Neural progenitor cell (in vitro differentiated cells): ENCODE measurements around the gene PDE7B. TPM values are rescaled to one million over a fixed set of nuclear protein-coding genes. Genes with fewer than 3 reads are reported as not detected.

ENCODE experiments used
- DNase-seq: peaks from one replicate; pipeline ENCODE4 v3.0.0-alpha.2; 2016; ENCODE audit warnings: low spot score
- H2AFZ ChIP-seq: fragments of 200-600 bp; sonication (generic); replicated peaks from 2 replicates; pipeline ENCODE4 v1.6.1; 2016; ENCODE audit warnings: antibody characterized with exemption
- H3F3A ChIP-seq: fragments of 200-600 bp; sonication (generic); 2 replicates; pipeline ENCODE4 v1.6.1; 2016; ENCODE audit warnings: antibody characterized with exemption, low read depth
- H3K27ac ChIP-seq: fragments of 200-600 bp; sonication (generic); 2 replicates; pipeline ENCODE4 v1.5.1; 2016; ENCODE audit warnings: mild to moderate bottlenecking
- H3K27me3 ChIP-seq: fragments of 200-600 bp; sonication (generic); 2 replicates; pipeline ENCODE4 v1.6.1; 2016; ENCODE audit warnings: mild to moderate bottlenecking, moderate library complexity
- H3K36me3 ChIP-seq: fragments of 200-600 bp; sonication (generic); 2 replicates; pipeline ENCODE4 v1.5.1; 2016
- H3K4me1 ChIP-seq: fragments of 200-600 bp; sonication (generic); 2 replicates; pipeline ENCODE4 v1.6.1; 2016; ENCODE audit warnings: mixed run types
- H3K4me2 ChIP-seq: fragments of 200-600 bp; sonication (generic); 2 replicates; pipeline ENCODE4 v1.6.1; 2016
- H3K4me3 ChIP-seq: fragments of 200-600 bp; sonication (generic); 2 replicates; pipeline ENCODE4 v1.5.1; 2016
- H3K79me2 ChIP-seq: fragments of 200-600 bp; sonication (generic); 2 replicates; pipeline ENCODE4 v1.6.1; 2016; ENCODE audit warnings: low read depth
- H3K9ac ChIP-seq: fragments of 200-600 bp; sonication (generic); 2 replicates; pipeline ENCODE4 v1.6.1; 2016
- H3K9me3 ChIP-seq: fragments of 200-600 bp; sonication (generic); 2 replicates; pipeline ENCODE4 v1.5.1; 2016; ENCODE audit warnings: low read depth
- H4K20me1 ChIP-seq: fragments of 200-600 bp; sonication (generic); 2 replicates; pipeline ENCODE4 v1.6.1; 2016; ENCODE audit warnings: low read depth
- H3K27ac Mint-ChIP-seq: 3 replicates; pipeline ENCODE4 v1.8.0; 2021; ENCODE audit warnings: mixed read lengths
- H3K27me3 Mint-ChIP-seq: 2 replicates; pipeline ENCODE4 v1.8.0; 2022; ENCODE audit warnings: low read depth, mild to moderate bottlenecking, inconsistent platforms, moderate library complexity, mixed read lengths; ENCODE audit not compliant: insufficient read depth
- H3K36me3 Mint-ChIP-seq: 3 replicates; pipeline ENCODE4 v1.8.0; 2021; ENCODE audit warnings: mixed read lengths
- H3K4me1 Mint-ChIP-seq: 3 replicates; pipeline ENCODE4 v1.8.0; 2021; ENCODE audit warnings: mixed read lengths
- H3K4me3 Mint-ChIP-seq: 3 replicates; pipeline ENCODE4 v1.8.0; 2021; ENCODE audit warnings: mild to moderate bottlenecking, moderate library complexity, mixed read lengths
- H3K9me3 Mint-ChIP-seq: 3 replicates; pipeline ENCODE4 v1.8.0; 2020; ENCODE audit warnings: mixed read lengths
- EZH2 ChIP-seq: fragments of 200-600 bp; sonication (generic); IDR thresholded peaks from 2 replicates; pipeline ENCODE4 v1.6.1; 2017; ENCODE audit warnings: antibody characterized with exemption, mild to moderate bottlenecking, moderate library complexity
- EZH2phosphoT487 ChIP-seq: fragments of 200-600 bp; sonication (generic); IDR thresholded peaks from 2 replicates; pipeline ENCODE4 v1.6.1; 2017; ENCODE audit warnings: antibody characterized with exemption
- total RNA-seq: library from RNA; depleted of rRNA; stranded (reverse); fragments of >200 nt; gene quantifications from 2 replicates; pipeline ENCODE4 v1.2.3, GENCODE V29; 2015; ENCODE audit warnings: low replicate concordance
- TF ChIP-seq, protein P1 (sequence below): fragments of 200-600 bp; sonication (generic); IDR thresholded peaks from 2 replicates; pipeline ENCODE4 v1.5.1; 2017; ENCODE audit warnings: antibody characterized with exemption, mild to moderate bottlenecking

Gene PDE7B
- total RNA-seq, 1 donor from 2014 or later: 0.04 TPM

DNA sequence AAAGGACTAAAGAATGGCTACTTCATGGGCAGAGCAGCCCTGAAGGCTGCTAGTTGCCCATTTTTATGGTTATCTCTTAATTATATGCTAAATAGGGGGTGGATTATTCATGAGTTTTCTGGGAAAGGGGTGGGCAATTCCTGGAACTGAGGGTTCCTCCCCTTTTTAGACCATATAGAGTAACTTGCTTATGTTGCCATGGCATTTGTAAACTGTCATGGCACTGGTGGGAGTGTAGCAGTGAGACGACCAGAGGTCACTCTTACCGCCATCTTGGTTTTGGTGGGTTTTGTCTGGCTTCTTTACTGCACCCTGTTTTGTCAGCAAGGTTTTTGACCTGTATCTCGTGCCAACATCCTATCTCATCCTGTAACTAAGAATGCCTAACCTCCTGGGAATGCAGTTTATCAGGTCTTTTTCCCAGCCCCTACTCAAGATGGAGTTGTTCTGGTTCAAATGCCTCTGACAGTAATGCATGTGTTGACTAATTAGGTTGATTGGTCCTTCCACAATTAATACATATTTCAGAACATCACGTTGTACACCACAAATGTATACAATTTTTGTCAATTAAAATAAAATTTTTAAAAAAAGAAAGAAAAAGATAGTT, 139.5 kb downstream of the PDE7B start:
- Histone ChIP-seq H2AFZ (no peak overlapping the region), H3F3A (no peaks in the 10 kb centered on the region), H3K79me2 (no peaks in the 10 kb centered on the region), H3K4me2 (no peak overlapping the region), H3K4me1 (no peaks in the 10 kb centered on the region), H3K4me3 (no peak overlapping the region), H3K27ac (no peak overlapping the region), H4K20me1 (no peaks in the 10 kb centered on the region), H3K9ac (no peak overlapping the region), H3K9me3 (no peaks in the 10 kb centered on the region), H3K27me3 (no peaks in the 10 kb centered on the region), H3K36me3 (no peaks in the 10 kb centered on the region)
- no peaks in the 10 kb centered on the region for H3K36me3 Mint-ChIP-seq
- H3K27me3 Mint-ChIP-seq: no peaks in the 10 kb centered on the region
- no peak overlapping the region for H3K4me3 Mint-ChIP-seq
- DNase-seq: no peak
- no peak for TF ChIP-seq EZH2
- TF ChIP-seq, protein P1, sequence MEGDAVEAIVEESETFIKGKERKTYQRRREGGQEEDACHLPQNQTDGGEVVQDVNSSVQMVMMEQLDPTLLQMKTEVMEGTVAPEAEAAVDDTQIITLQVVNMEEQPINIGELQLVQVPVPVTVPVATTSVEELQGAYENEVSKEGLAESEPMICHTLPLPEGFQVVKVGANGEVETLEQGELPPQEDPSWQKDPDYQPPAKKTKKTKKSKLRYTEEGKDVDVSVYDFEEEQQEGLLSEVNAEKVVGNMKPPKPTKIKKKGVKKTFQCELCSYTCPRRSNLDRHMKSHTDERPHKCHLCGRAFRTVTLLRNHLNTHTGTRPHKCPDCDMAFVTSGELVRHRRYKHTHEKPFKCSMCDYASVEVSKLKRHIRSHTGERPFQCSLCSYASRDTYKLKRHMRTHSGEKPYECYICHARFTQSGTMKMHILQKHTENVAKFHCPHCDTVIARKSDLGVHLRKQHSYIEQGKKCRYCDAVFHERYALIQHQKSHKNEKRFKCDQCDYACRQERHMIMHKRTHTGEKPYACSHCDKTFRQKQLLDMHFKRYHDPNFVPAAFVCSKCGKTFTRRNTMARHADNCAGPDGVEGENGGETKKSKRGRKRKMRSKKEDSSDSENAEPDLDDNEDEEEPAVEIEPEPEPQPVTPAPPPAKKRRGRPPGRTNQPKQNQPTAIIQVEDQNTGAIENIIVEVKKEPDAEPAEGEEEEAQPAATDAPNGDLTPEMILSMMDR: no peak
- TF ChIP-seq EZH2phosphoT487: no peak
- H3K27ac Mint-ChIP-seq: no peak overlapping the region
- no peaks in the 10 kb centered on the region for H3K9me3 Mint-ChIP-seq
- H3K4me1 Mint-ChIP-seq: no peaks in the 10 kb centered on the region

DNA sequence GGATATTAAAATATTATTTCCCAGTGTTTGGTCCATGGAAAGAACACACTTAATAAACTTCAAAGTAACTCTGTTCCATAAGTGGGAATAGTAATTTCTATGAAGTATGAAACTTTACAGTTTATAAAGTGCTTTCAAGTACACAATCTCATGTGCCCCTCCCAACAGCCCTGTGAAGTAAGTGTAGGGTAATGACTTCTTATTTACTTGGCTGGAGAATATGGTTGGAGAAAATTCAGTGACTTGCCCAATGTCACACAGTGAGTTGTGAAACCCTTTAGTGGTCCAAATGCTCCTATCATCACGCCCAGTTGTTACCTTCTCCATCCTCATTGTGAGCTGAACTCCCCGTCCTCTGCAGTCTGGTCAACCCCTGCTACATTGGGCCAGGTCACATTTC, 141.2 kb downstream of the PDE7B start:
- TF ChIP-seq EZH2phosphoT487: no peak

DNA sequence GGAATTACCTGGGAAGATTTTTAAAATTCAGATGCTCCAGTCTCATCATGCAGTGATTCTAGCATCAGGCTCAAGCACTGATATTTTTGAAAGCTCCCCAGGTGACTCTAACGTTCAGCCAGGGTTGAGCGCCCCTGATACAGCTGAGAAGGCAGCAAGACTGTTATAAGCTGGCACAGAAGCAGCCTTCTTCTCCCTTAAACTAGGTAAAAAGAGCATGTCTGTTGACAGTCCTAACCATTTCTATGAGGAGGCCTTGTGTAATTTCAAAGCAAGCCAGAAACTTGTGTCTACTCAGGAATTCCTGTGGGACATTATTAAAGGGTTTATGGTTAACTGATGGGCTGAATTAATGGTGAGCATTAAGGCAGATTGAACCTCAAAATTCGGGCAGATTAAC, 141.9 kb downstream of the PDE7B start:
- Histone ChIP-seq H3K27ac (no peak overlapping the region), H2AFZ (no peak overlapping the region), H3K27me3 (no peaks in the 10 kb centered on the region), H3K79me2 (no peaks in the 10 kb centered on the region), H3K9ac (no peak overlapping the region), H3K4me1 (no peaks in the 10 kb centered on the region), H3F3A (no peaks in the 10 kb centered on the region), H3K9me3 (no peaks in the 10 kb centered on the region), H3K36me3 (no peaks in the 10 kb centered on the region), H3K4me3 (no peak overlapping the region), H4K20me1 (no peaks in the 10 kb centered on the region), H3K4me2 (no peak overlapping the region)
- H3K27me3 Mint-ChIP-seq: no peaks in the 10 kb centered on the region
- no peak for DNase-seq
- H3K9me3 Mint-ChIP-seq: no peaks in the 10 kb centered on the region
- no peak overlapping the region for H3K27ac Mint-ChIP-seq
- no peaks in the 10 kb centered on the region for H3K36me3 Mint-ChIP-seq
- H3K4me3 Mint-ChIP-seq: no peak overlapping the region
- TF ChIP-seq EZH2phosphoT487: no peak
- TF ChIP-seq, protein P1: no peak
- no peak for TF ChIP-seq EZH2
- no peaks in the 10 kb centered on the region for H3K4me1 Mint-ChIP-seq

More for the DNA sequence above, 141.2 kb downstream of the PDE7B start:
- no peaks in the 10 kb centered on the region for H3K4me1 Mint-ChIP-seq
- no peak overlapping the region for H2AFZ ChIP-seq
- H3K27ac ChIP-seq: no peak overlapping the region
- H3K27ac Mint-ChIP-seq: no peak overlapping the region
- no peaks in the 10 kb centered on the region for H3K36me3 Mint-ChIP-seq
- H3K4me2 ChIP-seq: no peak overlapping the region
- no peaks in the 10 kb centered on the region for H4K20me1 ChIP-seq
- no peaks in the 10 kb centered on the region for H3K9me3 ChIP-seq
- H3K4me3 Mint-ChIP-seq: no peak overlapping the region
- no peaks in the 10 kb centered on the region for H3K4me1 ChIP-seq
- no peaks in the 10 kb centered on the region for H3K9me3 Mint-ChIP-seq
- H3K36me3 ChIP-seq: no peaks in the 10 kb centered on the region
- no peak overlapping the region for H3K9ac ChIP-seq
- no peak overlapping the region for H3K4me3 ChIP-seq
- no peaks in the 10 kb centered on the region for H3K79me2 ChIP-seq
- H3F3A ChIP-seq: no peaks in the 10 kb centered on the region
- no peak for DNase-seq
- no peaks in the 10 kb centered on the region for H3K27me3 ChIP-seq
- H3K27me3 Mint-ChIP-seq: no peaks in the 10 kb centered on the region

DNA sequence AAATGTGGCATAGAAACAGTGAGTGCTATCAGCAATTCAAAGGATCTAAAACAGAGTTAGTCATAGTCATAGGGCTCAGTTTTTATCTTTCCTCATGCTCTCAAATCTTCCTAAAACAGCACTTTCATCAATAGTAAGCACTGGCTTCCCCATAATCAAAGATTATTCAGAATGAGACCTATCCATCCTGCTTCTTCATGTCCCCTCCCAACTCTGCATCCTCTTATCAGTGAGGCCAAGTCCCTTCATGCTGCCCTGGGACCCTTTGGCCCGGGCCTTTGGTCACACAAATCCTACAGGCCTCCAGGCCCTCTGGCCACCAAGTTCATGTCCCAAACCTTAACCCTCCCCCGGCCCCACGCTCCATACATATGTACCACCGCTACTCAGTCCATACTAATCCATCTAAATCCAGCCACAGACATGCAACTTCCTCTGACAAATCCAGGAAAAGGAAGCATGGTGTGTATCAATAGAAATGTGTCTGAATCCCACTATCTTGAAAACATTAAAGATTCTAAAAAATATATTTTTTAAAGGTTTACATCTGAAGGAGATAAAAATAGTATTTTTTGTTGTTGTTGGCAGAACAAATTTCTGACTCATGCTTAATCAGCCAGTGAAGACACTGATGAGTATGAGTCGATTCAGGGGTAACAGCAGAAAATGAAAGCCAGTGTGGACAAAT, 143.5 kb downstream of the PDE7B start:
- no peak overlapping the region for H3K9ac ChIP-seq
- Mint-ChIP-seq H3K9me3 (peaks cover 4% of the 10 kb centered on the region), H3K4me1 (no peaks in the 10 kb centered on the region), H3K4me3 (no peak overlapping the region), H3K27me3 (peaks cover 3% of the 10 kb centered on the region), H3K36me3 (no peaks in the 10 kb centered on the region), H3K27ac (no peak overlapping the region)
- H3K4me1 ChIP-seq: no peaks in the 10 kb centered on the region
- no peaks in the 10 kb centered on the region for H3K36me3 ChIP-seq
- no peaks in the 10 kb centered on the region for H3K27me3 ChIP-seq
- no peaks in the 10 kb centered on the region for H3K79me2 ChIP-seq
- no peak for DNase-seq
- H3K9me3 ChIP-seq: peaks cover 6% of the 10 kb centered on the region
- TF ChIP-seq EZH2phosphoT487 (no peak), EZH2 (no peak)
- TF ChIP-seq, protein P1: no peak
- H3K4me3 ChIP-seq: no peak overlapping the region
- H3F3A ChIP-seq: no peaks in the 10 kb centered on the region
- H3K4me2 ChIP-seq: no peak overlapping the region
- no peak overlapping the region for H2AFZ ChIP-seq
- no peak overlapping the region for H3K27ac ChIP-seq
- H4K20me1 ChIP-seq: no peaks in the 10 kb centered on the region
